Embryonic facial prominence (tissue), 1 donor: ENCODE data around the gene TMC8.
A peak's percentile ranks its signal among the peaks of the same experiment; 100 is the strongest.

Source experiments
- DNase-seq: peaks from one replicate; pipeline ENCODE4 v3.0.0-alpha.2; 2016; ENCODE audit errors: extremely low spot score

TMC8 gene

DNA sequence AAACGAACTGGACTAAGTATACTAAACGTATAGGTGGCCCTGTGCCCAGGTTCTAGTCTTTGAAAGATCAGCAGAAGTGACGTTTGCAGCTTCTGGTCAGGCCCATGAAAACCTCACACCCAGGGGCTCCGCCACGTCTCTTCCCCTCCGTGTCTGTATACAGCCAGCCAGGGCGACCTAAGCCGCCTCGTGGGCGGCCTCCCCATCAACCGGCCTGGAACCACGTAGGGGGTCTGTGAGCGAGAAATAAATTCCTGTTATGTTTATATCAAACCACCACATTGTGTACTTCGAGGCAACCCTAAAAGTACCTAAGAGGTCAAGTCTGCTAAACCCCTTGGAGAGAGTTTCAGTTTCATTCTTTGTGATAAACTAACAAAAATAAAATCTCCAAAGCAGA is 49.5 kb downstream of the TMC8 start:
- no peak for DNase-seq

DNA sequence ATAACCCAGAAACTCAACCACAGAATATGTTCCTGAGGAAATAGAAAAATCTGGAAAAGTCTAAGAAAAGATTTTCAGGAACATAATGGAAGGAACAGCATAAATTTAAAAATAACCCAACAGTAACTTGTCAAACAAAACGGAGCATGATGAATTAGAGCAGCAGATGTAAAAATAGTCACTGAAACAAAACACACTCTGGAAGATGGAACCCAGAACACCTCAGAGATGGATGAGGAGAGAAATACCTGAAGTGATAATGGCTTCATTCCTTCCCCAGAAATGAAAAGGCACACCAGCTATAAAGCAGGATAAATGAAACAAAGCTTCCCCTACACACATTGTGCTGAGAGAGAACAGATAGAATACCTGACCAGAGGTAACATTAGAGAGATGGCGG is 49.9 kb downstream of the TMC8 start:
- no peak for DNase-seq

DNA sequence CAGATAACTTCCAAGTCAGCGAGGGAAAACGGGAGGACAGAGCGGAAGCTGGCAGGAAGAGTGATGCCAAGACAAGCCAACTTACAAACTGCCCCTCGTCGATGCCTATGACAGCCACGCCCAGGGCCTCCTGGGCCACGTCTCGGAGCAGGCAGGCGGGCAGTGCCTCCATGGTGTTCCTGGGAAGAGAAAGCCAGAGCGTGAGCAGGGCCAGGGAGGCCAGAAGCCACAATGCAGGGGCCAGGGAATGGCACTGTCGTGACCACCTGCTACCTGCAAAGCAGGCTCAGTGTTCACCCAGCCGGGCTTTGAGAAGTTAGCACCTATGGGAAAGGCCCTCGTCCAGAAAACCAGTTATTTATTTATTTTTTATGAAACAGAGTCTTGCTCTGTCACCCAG is 51.9 kb downstream of the TMC8 start:
- DNase-seq: no peak

GRCh38 chr17:78183916-78184315 is 53.3 kb downstream of the TMC8 start:
- no peak for DNase-seq

- no peak for DNase-seq
Measured at GRCh38 chr17:78184351-78184750, 53.8 kb downstream of the TMC8 start.

DNA sequence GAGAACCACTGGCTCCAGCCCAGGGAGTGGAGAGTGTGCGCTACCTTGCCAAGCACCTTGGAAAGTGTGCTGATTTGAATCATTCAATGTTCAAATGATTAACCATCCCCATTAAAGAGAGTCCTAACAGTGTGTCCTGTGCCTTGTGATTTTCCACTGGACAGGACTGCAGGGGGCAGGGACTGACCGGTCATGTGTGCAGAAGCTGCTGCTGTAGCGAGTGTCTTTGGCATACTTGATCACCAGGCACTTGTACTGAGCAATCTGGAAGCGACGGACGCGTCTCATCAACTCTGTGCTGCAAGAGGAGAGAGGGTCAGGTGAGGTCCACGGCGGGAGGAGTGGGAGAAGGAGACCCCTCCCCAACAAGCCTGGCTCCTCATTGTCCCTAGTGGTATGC is 54.3 kb downstream of the TMC8 start:
- DNase-seq: no peak

GRCh38 chr17:78185981-78186691 is 55.6 kb downstream of the TMC8 start:
- no peak for DNase-seq

GRCh38 chr17:78186692-78187595 is 56.4 kb downstream of the TMC8 start, which contains the start of the genes AFMID and TK1:
Gene AFMID (plus strand): TSS chr17:78187362. CDS start chr17:78187371, 9 bp downstream.
Gene TK1 (minus strand): TSS chr17:78187052. CDS start chr17:78186994, 58 bp downstream.
- peak; percentile 95 for DNase-seq
